Uterus (tissue), 4 donors: ENCODE results near the gene NCBP2L. TPM values are rescaled to one million over a fixed set of nuclear protein-coding genes. Genes with fewer than 3 reads are reported as not detected.
A peak's percentile ranks its signal among the peaks of the same experiment; 100 is the strongest.

ENCODE experiments used
- DNase-seq, 2 donors: peaks; one replicate each; pipeline ENCODE4 v3.0.0-alpha.2; 2019 to 2020
- H3K27ac ChIP-seq, 2 donors: fragments of 200-600 bp; sonication (generic); 1 replicate in 1 of 2; 2 replicates in 1 of 2; pipeline ENCODE4 v1.5.1; 2016 to 2018
- H3K27me3 ChIP-seq, 2 donors: fragments of 200-600 bp; sonication (generic); one replicate each; pipeline ENCODE4 v1.5.1; 2018 to 2019; ENCODE audit warnings: control low read depth in 1 of 2
- H3K36me3 ChIP-seq, 2 donors: fragments of 200-600 bp; sonication (generic); one replicate each; pipeline ENCODE4 v1.5.1; 2019; ENCODE audit warnings: control low read depth in 1 of 2
- H3K4me1 ChIP-seq, 2 donors: fragments of 200-600 bp; sonication (generic); one replicate each; pipeline ENCODE4 v1.5.1; 2018 to 2019; ENCODE audit warnings: control low read depth in 1 of 2
- H3K4me3 ChIP-seq, 2 donors: fragments of 200-600 bp; sonication (generic); 1 replicate in 1 of 2; 2 replicates in 1 of 2; pipeline ENCODE4 v1.5.1; 2018 to 2019; ENCODE audit warnings: mild to moderate bottlenecking in 1 of 2
- H3K9me3 ChIP-seq, 2 donors: fragments of 200-600 bp; sonication (generic); one replicate each; pipeline ENCODE4 v1.5.1; 2019; ENCODE audit warnings: control low read depth in 1 of 2
- POLR2A ChIP-seq, 2 donors: fragments of 450-650 bp; IDR thresholded peaks; one replicate each; pipeline ENCODE4 v1.6.1; 2016; ENCODE audit warnings: antibody characterized with exemption in 2 of 2, mild to moderate bottlenecking in 1 of 2, moderate library complexity in 1 of 2
- intact Hi-C: fragments of 100-400 bp; cut with DNase I; formaldehyde crosslinking; loops from one replicate; pipeline ENCODE4 v1.15.1; 2023; ENCODE audit warnings: low total_unique reads
- total RNA-seq, 4 donors: library from RNA; depleted of rRNA in 3 of 4; stranded (reverse); fragments of >200 nt in 3 of 4; gene quantifications; one replicate each; pipeline versions ENCODE4 v1.1.0 to v1.2.4, GENCODE V29; 2014 to 2023
- TF ChIP-seq, protein P1 (sequence below), 4 experiments: fragments of 200-600 bp in 2 of 4; fragments of 450-650 bp in 2 of 4; sonication (generic) in 2 of 4; IDR thresholded peaks; one replicate each; pipeline ENCODE4 v1.5.1; 2016 to 2019; ENCODE audit warnings: antibody characterized with exemption in 4 of 4, mild to moderate bottlenecking in 2 of 4, moderate library complexity in 1 of 4
- donor health status: DM: yes; HTN: yes; CAD: no.

The NCBP2L gene
- total RNA-seq, 4 donors from 2014 or later, result not detected

DNA sequence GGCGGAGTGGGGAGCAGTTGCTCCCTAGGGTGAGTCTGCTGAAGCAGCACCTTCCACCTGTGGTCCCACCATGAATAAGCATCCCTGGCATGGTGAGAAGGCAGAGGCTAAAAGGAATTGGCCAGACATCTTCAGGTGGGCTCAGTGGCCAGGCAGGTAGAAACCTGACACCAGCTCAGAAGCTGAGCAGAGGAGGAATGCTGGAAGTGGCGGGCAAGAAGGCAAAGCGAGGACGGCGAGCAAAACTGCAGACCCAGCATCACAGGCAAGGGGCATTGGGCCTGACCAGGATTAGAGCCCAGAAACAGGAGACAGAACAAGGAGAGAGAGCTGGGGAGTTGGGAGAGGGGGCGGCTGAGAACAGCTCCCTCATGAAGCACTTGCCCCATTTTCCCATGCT lies 27.3 kb upstream of the NCBP2L start:
- H3K27me3 ChIP-seq, result no peaks in the 10 kb centered on the region
- no peak overlapping the region for H3K4me3 ChIP-seq
- H3K36me3 ChIP-seq, result no peaks in the 10 kb centered on the region
- intact Hi-C loops, result no loop called here
- no peaks in the 10 kb centered on the region for H3K9me3 ChIP-seq
- TF ChIP-seq, protein P1, sequence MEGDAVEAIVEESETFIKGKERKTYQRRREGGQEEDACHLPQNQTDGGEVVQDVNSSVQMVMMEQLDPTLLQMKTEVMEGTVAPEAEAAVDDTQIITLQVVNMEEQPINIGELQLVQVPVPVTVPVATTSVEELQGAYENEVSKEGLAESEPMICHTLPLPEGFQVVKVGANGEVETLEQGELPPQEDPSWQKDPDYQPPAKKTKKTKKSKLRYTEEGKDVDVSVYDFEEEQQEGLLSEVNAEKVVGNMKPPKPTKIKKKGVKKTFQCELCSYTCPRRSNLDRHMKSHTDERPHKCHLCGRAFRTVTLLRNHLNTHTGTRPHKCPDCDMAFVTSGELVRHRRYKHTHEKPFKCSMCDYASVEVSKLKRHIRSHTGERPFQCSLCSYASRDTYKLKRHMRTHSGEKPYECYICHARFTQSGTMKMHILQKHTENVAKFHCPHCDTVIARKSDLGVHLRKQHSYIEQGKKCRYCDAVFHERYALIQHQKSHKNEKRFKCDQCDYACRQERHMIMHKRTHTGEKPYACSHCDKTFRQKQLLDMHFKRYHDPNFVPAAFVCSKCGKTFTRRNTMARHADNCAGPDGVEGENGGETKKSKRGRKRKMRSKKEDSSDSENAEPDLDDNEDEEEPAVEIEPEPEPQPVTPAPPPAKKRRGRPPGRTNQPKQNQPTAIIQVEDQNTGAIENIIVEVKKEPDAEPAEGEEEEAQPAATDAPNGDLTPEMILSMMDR (IDR thresholded peaks at IDR 0.05), result no peak
- no peak for TF ChIP-seq POLR2A (IDR thresholded peaks at IDR 0.05)
- no peak for DNase-seq
- no peak overlapping the region for H3K27ac ChIP-seq
- no peaks in the 10 kb centered on the region for H3K4me1 ChIP-seq

DNA sequence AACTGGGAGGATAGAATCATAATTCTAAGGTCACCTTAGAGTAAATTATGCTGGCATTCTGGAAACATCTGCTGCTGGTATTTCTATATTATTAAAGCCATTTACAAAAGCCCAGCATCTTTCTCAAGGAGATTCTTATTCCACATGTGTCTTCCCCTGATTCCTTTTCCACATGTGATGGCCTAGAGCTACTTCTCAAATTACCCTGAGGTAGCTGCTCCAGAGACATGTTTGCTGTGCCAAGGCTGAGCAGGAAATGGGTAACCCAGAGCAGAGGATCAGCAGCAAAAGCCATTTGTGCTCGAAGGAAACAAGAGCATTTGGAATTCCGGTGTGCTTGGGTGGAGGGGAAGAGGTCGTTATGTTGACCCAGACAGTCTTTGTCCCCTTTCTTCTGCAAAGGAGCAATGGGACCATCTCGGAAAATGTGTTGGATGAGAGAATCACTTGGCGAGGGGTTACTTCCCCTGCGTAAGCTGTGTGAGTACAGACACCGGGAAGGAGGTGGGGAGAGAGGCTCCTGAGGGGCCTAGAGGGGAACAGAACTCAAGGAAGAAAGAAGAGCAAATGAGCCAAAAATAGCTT lies 26.6 kb upstream of the NCBP2L start:
- intact Hi-C loops, result no loop called here
- H3K9me3 ChIP-seq, result no peaks in the 10 kb centered on the region
- DNase-seq, result no peak
- H3K27ac ChIP-seq, result no peak overlapping the region
- no peak overlapping the region for H3K4me3 ChIP-seq
- H3K27me3 ChIP-seq, result no peaks in the 10 kb centered on the region
- H3K36me3 ChIP-seq, result no peaks in the 10 kb centered on the region
- TF ChIP-seq, protein P1 (IDR thresholded peaks at IDR 0.05), result no peak
- TF ChIP-seq POLR2A (IDR thresholded peaks at IDR 0.05), result no peak
- no peaks in the 10 kb centered on the region for H3K4me1 ChIP-seq

DNA sequence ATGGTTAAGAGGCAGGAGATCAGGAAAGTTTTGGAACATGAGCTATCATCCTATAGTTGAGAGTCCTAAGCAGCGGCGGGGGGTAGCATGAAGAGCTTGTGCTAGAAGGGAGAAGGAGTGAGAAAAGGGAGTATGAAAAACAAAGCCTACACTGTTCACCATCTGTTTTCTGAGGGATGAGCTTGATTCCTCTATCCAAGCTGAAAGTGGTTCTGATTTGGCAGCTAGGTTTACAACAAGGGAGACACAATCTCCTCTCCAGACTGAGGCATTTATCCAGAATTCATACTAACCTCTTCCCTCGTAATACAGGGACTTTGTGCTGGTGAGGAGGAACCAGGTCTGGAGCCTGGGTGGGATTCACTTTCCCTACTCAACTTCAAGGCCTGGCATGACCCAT lies 25.5 kb upstream of the NCBP2L start:
- H3K27ac ChIP-seq, result no peak overlapping the region
- no peaks in the 10 kb centered on the region for H3K36me3 ChIP-seq
- DNase-seq, result no peak
- no peaks in the 10 kb centered on the region for H3K9me3 ChIP-seq
- intact Hi-C loops, result no loop called here
- H3K27me3 ChIP-seq, result no peaks in the 10 kb centered on the region
- no peaks in the 10 kb centered on the region for H3K4me1 ChIP-seq
- H3K4me3 ChIP-seq, result no peak overlapping the region
- TF ChIP-seq POLR2A (IDR thresholded peaks at IDR 0.05), result no peak
- TF ChIP-seq, protein P1 (IDR thresholded peaks at IDR 0.05), result no peak

DNA sequence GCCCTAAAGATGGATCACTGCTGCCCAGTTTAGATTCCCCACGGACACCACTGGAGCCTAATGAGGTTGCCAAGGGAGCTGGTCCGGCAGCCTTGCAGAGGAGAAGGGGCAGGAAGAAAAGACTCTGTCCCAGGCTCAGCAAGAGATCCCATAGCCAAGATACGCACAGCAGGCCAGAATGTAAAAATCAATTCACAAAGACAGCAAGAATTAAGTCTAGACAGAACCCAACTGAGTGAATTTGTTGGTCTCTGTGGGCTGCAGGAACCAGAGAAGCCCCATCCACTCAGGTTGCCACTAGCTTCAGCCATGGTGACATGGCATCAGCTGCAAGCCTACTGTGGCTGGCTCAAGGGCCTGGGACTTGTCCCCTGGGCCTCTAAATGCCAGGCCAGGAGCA lies 24.8 kb upstream of the NCBP2L start:
- H3K27me3 ChIP-seq, result no peaks in the 10 kb centered on the region
- no peaks in the 10 kb centered on the region for H3K4me1 ChIP-seq
- peak overlapping the region in 1 of 2 donors; percentile 2 for H3K27ac ChIP-seq
- TF ChIP-seq, protein P1 (IDR thresholded peaks at IDR 0.05), result no peak
- TF ChIP-seq POLR2A (IDR thresholded peaks at IDR 0.05), result no peak
- H3K9me3 ChIP-seq, result no peaks in the 10 kb centered on the region
- no peak overlapping the region for H3K4me3 ChIP-seq
- H3K36me3 ChIP-seq, result no peaks in the 10 kb centered on the region
- no peak for DNase-seq
- intact Hi-C loops, result no loop called here

DNA sequence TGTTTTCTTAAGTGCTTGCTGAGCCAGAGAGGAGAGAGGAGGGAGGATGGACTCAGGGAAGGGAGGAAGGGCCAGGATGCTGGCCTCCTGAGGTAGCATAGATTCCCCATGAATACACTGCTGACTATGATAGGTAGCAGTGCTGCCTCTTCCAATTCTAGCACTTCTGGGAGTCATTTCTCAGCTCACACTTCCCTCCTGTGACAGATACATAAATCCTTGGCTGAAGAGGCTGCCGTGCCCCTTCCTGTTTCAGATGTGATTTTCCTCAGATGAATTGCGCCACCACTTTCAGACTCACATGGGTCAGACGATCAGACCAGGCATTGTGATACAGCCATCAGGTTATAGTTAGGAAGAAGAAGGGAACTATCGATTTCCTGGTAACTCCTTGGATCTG lies 24.3 kb upstream of the NCBP2L start:
- Histone ChIP-seq H3K9me3 (no peaks in the 10 kb centered on the region), H3K27ac (peak overlapping the region in 1 of 2 donors; percentile 2), H3K27me3 (no peaks in the 10 kb centered on the region), H3K4me1 (no peaks in the 10 kb centered on the region), H3K36me3 (no peaks in the 10 kb centered on the region), H3K4me3 (no peak overlapping the region)
- no peak for DNase-seq
- no peak for TF ChIP-seq POLR2A (IDR thresholded peaks at IDR 0.05)
- TF ChIP-seq, protein P1 (IDR thresholded peaks at IDR 0.05), result no peak
- intact Hi-C loops, result no loop called here
